Left ventricle myocardium inferior (tissue), 1 donor: Measurements from ENCODE around the gene TPM1. TPM values are rescaled to one million over a fixed set of nuclear protein-coding genes. Genes with fewer than 3 reads are reported as not detected.

Experiments
- DNase-seq: peaks from one replicate; pipeline ENCODE4 v3.0.0-alpha.2; 2020
- H3K27ac ChIP-seq: fragments of 200-600 bp; replicated peaks from 2 replicates; pipeline ENCODE4 v1.8.0; 2021
- H3K27me3 ChIP-seq: fragments of 200-600 bp; 2 replicates; pipeline ENCODE4 v1.8.0; 2021; ENCODE audit warnings: low read depth
- H3K36me3 ChIP-seq: fragments of 200-600 bp; 2 replicates; pipeline ENCODE4 v1.8.0; 2021
- H3K4me1 ChIP-seq: fragments of 200-600 bp; 2 replicates; pipeline ENCODE4 v1.8.0; 2021
- H3K4me3 ChIP-seq: fragments of 200-600 bp; 2 replicates; pipeline ENCODE4 v1.8.0; 2021; ENCODE audit warnings: mild to moderate bottlenecking, moderate library complexity
- H3K9me3 ChIP-seq: fragments of 200-600 bp; replicated peaks from 2 replicates; pipeline ENCODE4 v1.8.0; 2021
- CTCF ChIP-seq: fragments of 200-600 bp; IDR thresholded peaks from 2 replicates; pipeline ENCODE4 v1.8.0; 2021; ENCODE audit warnings: antibody characterized with exemption, mild to moderate bottlenecking, borderline replicate concordance
- intact Hi-C: fragments of 100-400 bp; cut with micrococcal nuclease; formaldehyde crosslinking; loops from one replicate; pipeline ENCODE4 v1.11.0; 2022
- total RNA-seq: library from RNA; stranded (reverse); fragmentation: NEBNext Ultra II Directional; extraction: Animal tissue kit (Norgen Biotek cat#: 25700); gene quantifications from one replicate; pipeline ENCODE4 v1.2.1, GENCODE V29; 2021
- donor health status: DM: no; HTN: yes; CAD: no; lungs with severe emphysema.

Gene TPM1
- total RNA-seq, 1 donor from 2014 or later, result 12,604 TPM

GRCh38 chr15:63037976-63038720 lies 4.4 kb upstream of the TPM1 start:
- Histone ChIP-seq H3K36me3 (peaks cover under 1% of the 10 kb centered on the region), H3K27me3 (peaks cover 12% of the 10 kb centered on the region), H3K4me1 (peaks cover 35% of the 10 kb centered on the region), H3K9me3 (no peaks in the 10 kb centered on the region), H3K4me3 (no peak overlapping the region), H3K27ac (no peak overlapping the region)
- no peak for DNase-seq
- no peak for TF ChIP-seq CTCF
- intact Hi-C loops, result no loop called here

- no peak for DNase-seq
- H3K36me3 ChIP-seq, result peaks cover 9% of the 10 kb centered on the region
- H3K9me3 ChIP-seq, result no peaks in the 10 kb centered on the region
- H3K27me3 ChIP-seq, result peaks cover 18% of the 10 kb centered on the region
- intact Hi-C loops, result no loop called here
- H3K4me1 ChIP-seq, result peaks cover 45% of the 10 kb centered on the region
- no peak overlapping the region for H3K27ac ChIP-seq
- H3K4me3 ChIP-seq, result no peak overlapping the region
- TF ChIP-seq CTCF, result no peak
Observed at GRCh38 chr15:63038926-63039673, 3.4 kb upstream of the TPM1 start.

GRCh38 chr15:63039811-63040210 lies 2.7 kb upstream of the TPM1 start:
- Histone ChIP-seq H3K27ac (no peak overlapping the region), H3K4me1 (peaks cover 49% of the 10 kb centered on the region), H3K9me3 (no peaks in the 10 kb centered on the region), H3K27me3 (peaks cover 18% of the 10 kb centered on the region), H3K4me3 (no peak overlapping the region), H3K36me3 (peaks cover 15% of the 10 kb centered on the region)
- DNase-seq, result no peak
- no peak for TF ChIP-seq CTCF
- intact Hi-C loops, result loop anchor here (10.0 kb wide), 1 partner anchor 195 kb away; no protein-coding TSS in a partner anchor

- TF ChIP-seq CTCF, result no peak
- H3K9me3 ChIP-seq, result no peaks in the 10 kb centered on the region
- intact Hi-C loops, result loop anchor here (10.0 kb wide), 1 partner anchor 196 kb away; no protein-coding TSS in a partner anchor
Observed at GRCh38 chr15:63040509-63040908, 2.0 kb upstream of the TPM1 start.

GRCh38 chr15:63040954-63041353 lies 1.6 kb upstream of the TPM1 start:
- H3K9me3 ChIP-seq, result no peaks in the 10 kb centered on the region
- no peak for TF ChIP-seq CTCF
- peak overlapping the region; percentile 99 for H3K27ac ChIP-seq
- intact Hi-C loops, result loop anchor here (10.0 kb wide), 1 partner anchor 196 kb away; no protein-coding TSS in a partner anchor
- H3K4me3 ChIP-seq, result peak overlapping the region; percentile 83
- peaks cover 54% of the 10 kb centered on the region for H3K4me1 ChIP-seq
- peak; percentile 34 for DNase-seq
- H3K27me3 ChIP-seq, result peaks cover 18% of the 10 kb centered on the region
- H3K36me3 ChIP-seq, result peaks cover 25% of the 10 kb centered on the region

More at GRCh38 chr15:63040509-63040908, 2.0 kb upstream of the TPM1 start:
- Histone ChIP-seq H3K27ac (peak overlapping the region; percentile 99), H3K4me3 (no peak overlapping the region), H3K4me1 (peaks cover 49% of the 10 kb centered on the region), H3K27me3 (peaks cover 18% of the 10 kb centered on the region), H3K36me3 (peaks cover 21% of the 10 kb centered on the region)
- no peak for DNase-seq
